Measurements from ENCODE around the gene ACACA. TPM values are rescaled to one million over a fixed set of nuclear protein-coding genes. Genes with fewer than 3 reads are reported as not detected.
A peak's percentile ranks its signal among the peaks of the same experiment; 100 is the strongest.

The ACACA gene
- total and polyA plus RNA-seq, 12 donors: 18.2 to 112 (median 70.4) TPM

GRCh38 chr17:37299257-37299980 is 107.2 kb downstream of the ACACA start:
- intact Hi-C loops (cut with DNase I): no loop called here
- TF ChIP-seq CTCF (IDR thresholded peaks at IDR 0.05) (no peak), POLR2A (IDR thresholded peaks at IDR 0.05) (peak in 1 of 2 donors; percentile 11)
- no peaks in the 10 kb centered on the region for H3K27me3 ChIP-seq
- H3K36me3 ChIP-seq (replicated peaks in 1 of 2): no peaks in the 10 kb centered on the region
- no peaks in the 10 kb centered on the region for H3K9me3 ChIP-seq (replicated peaks in 1 of 3)
- H3K4me1 ChIP-seq (replicated peaks in 1 of 2): peaks cover 21 to 35% of the 10 kb centered on the region in 2 donors
- H3K27ac ChIP-seq: peak overlapping the region in 4 of 5 donors; percentile 35 to 67 (median 48)
- 37 to 53% (median 39%) methylated on average over 7 of the region's 7 CpGs for WGBS, 4 donors
- peak in 3 of 7 donors; percentile 32 to 48 (median 38) for DNase-seq
- H3K4me3 ChIP-seq: peak overlapping the region in 1 of 4 donors; percentile 14

- DNase-seq: no peak
- H3K4me1 ChIP-seq (replicated peaks in 1 of 2): peaks cover 18 to 35% of the 10 kb centered on the region in 2 donors
- H3K27ac ChIP-seq: no peak overlapping the region
- 89 to 100% (median 96%) methylated on average over 2 of the region's 2 CpGs for WGBS, 4 donors
- no peaks in the 10 kb centered on the region for H3K36me3 ChIP-seq (replicated peaks in 1 of 2)
- no peak overlapping the region for H3K4me3 ChIP-seq
- intact Hi-C loops (cut with DNase I): no loop called here
- no peaks in the 10 kb centered on the region for H3K9me3 ChIP-seq (replicated peaks in 1 of 3)
- no peak for TF ChIP-seq POLR2A (IDR thresholded peaks at IDR 0.05)
- no peak for TF ChIP-seq CTCF (IDR thresholded peaks at IDR 0.05)
- no peaks in the 10 kb centered on the region for H3K27me3 ChIP-seq
These were observed 110.7 kb downstream of the ACACA start for GRCh38 chr17:37295888-37296287.

- no peak for DNase-seq
- no peak overlapping the region for H3K27ac ChIP-seq
- WGBS, 4 donors: 86 to 93% (median 92%) methylated on average over 4 of the region's 4 CpGs
- TF ChIP-seq POLR2A (IDR thresholded peaks at IDR 0.05) (no peak), CTCF (IDR thresholded peaks at IDR 0.05) (no peak)
- H3K27me3 ChIP-seq: no peaks in the 10 kb centered on the region
- no peaks in the 10 kb centered on the region for H3K9me3 ChIP-seq (replicated peaks in 1 of 3)
- intact Hi-C loops (cut with DNase I): no loop called here
- no peak overlapping the region for H3K4me3 ChIP-seq
- H3K4me1 ChIP-seq (replicated peaks in 1 of 2): peaks cover 11 to 28% of the 10 kb centered on the region in 2 donors
- no peaks in the 10 kb centered on the region for H3K36me3 ChIP-seq (replicated peaks in 1 of 2)
These were observed 111.7 kb downstream of the ACACA start for GRCh38 chr17:37294888-37295287.

- peaks cover 4 to 17% of the 10 kb centered on the region in 2 donors for H3K4me1 ChIP-seq (replicated peaks in 1 of 2)
- TF ChIP-seq POLR2A (IDR thresholded peaks at IDR 0.05) (no peak), CTCF (IDR thresholded peaks at IDR 0.05) (no peak)
- intact Hi-C loops (cut with DNase I): no loop called here
- no peaks in the 10 kb centered on the region for H3K27me3 ChIP-seq
- WGBS, 4 donors: 93 to 96% (median 94%) methylated on average over 5 of the region's 5 CpGs
- H3K9me3 ChIP-seq (replicated peaks in 1 of 3): no peaks in the 10 kb centered on the region
- DNase-seq: no peak
- H3K36me3 ChIP-seq (replicated peaks in 1 of 2): no peaks in the 10 kb centered on the region
- no peak overlapping the region for H3K27ac ChIP-seq
- no peak overlapping the region for H3K4me3 ChIP-seq
These were observed 112.9 kb downstream of the ACACA start for GRCh38 chr17:37293770-37294169.

Measured in adrenal gland (tissue), 12 donors.